ENCODE data around the gene MAGI2. TPM values are rescaled to one million over a fixed set of nuclear protein-coding genes. Genes with fewer than 3 reads are reported as not detected.
"Not testable (repeated sequence)": the region's sequence is repeated elsewhere in the genome, so short reads cannot be mapped to it uniquely, and the experiment has no call there.

The MAGI2 gene
- total RNA-seq, 2 experiments from 2014 or later, result 0.14 to 0.31 TPM

GRCh38 chr7:78013386-78013785 lies 1440.1 kb downstream of the MAGI2 start:
- H3K9me3 Mint-ChIP-seq, result no peaks in the 10 kb centered on the region
- H3K36me3 Mint-ChIP-seq, result no peaks in the 10 kb centered on the region
- H3K27ac Mint-ChIP-seq, result no peak overlapping the region
- H3K27me3 Mint-ChIP-seq, result peaks cover 17% of the 10 kb centered on the region
- no peaks in the 10 kb centered on the region for H3K4me1 Mint-ChIP-seq
- H3K4me3 Mint-ChIP-seq, result no peak overlapping the region
- no peak for DNase-seq

DNA sequence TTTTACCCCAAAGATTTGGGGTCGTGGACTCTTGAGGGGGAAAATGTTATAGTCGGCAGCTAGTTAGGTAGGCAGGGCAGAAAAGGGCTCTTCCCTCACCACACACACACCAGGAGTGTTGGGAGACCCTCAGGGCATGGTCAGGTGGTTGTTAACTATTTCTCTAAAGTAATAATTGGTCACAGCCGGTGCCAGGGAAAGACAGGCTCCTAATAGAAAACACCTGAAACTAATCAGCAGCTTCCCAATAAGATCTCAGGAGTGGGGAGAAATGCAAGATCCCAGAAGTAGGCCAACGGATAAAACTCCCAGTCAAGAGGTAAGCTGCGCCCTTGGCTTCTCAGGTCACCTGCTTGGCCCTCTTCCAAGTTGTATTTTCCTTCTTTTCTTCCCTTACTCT lies 1441.8 kb downstream of the MAGI2 start:
- Mint-ChIP-seq H3K27me3 (peaks cover 5% of the 10 kb centered on the region), H3K27ac (no peak overlapping the region), H3K4me3 (no peak overlapping the region), H3K4me1 (no peaks in the 10 kb centered on the region), H3K9me3 (no peaks in the 10 kb centered on the region), H3K36me3 (no peaks in the 10 kb centered on the region)
- no peak for DNase-seq

DNA sequence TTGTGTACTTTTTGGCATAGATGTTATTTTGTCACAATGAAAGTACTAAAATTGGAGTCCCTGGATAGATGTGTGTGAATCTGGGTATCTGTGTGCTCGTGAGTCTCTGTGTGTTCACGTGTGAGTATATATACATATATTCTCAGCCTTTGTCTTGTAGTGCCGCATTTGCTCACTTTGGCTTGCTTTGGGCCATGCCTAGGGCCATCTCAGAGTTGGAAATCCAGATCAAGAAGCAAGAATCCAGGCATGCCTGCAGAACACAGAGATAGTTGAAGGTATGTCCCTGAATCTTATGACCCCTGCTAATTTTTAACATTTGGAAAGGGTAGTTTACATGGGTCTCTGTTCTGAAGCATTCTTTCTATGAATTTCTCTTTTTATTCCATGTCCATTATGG lies 1446.2 kb downstream of the MAGI2 start:
- H3K9me3 Mint-ChIP-seq, result no peaks in the 10 kb centered on the region
- H3K36me3 Mint-ChIP-seq, result no peaks in the 10 kb centered on the region
- H3K4me1 Mint-ChIP-seq, result no peaks in the 10 kb centered on the region
- H3K27ac Mint-ChIP-seq, result no peak overlapping the region
- DNase-seq, result no peak
- H3K4me3 Mint-ChIP-seq, result no peak overlapping the region
- H3K27me3 Mint-ChIP-seq, result no peaks in the 10 kb centered on the region

GRCh38 chr7:78006063-78006755 lies 1447.3 kb downstream of the MAGI2 start:
- Mint-ChIP-seq H3K27me3 (no peaks in the 10 kb centered on the region), H3K9me3 (no peaks in the 10 kb centered on the region), H3K36me3 (no peaks in the 10 kb centered on the region), H3K4me3 (no peak overlapping the region), H3K27ac (no peak overlapping the region), H3K4me1 (no peaks in the 10 kb centered on the region)
- DNase-seq, result no peak

GRCh38 chr7:78002715-78003114 lies 1450.8 kb downstream of the MAGI2 start:
- Mint-ChIP-seq H3K9me3 (no peaks in the 10 kb centered on the region), H3K4me1 (no peaks in the 10 kb centered on the region), H3K4me3 (no peak overlapping the region), H3K36me3 (no peaks in the 10 kb centered on the region), H3K27me3 (no peaks in the 10 kb centered on the region), H3K27ac (no peak overlapping the region)
- no peak for DNase-seq

DNA sequence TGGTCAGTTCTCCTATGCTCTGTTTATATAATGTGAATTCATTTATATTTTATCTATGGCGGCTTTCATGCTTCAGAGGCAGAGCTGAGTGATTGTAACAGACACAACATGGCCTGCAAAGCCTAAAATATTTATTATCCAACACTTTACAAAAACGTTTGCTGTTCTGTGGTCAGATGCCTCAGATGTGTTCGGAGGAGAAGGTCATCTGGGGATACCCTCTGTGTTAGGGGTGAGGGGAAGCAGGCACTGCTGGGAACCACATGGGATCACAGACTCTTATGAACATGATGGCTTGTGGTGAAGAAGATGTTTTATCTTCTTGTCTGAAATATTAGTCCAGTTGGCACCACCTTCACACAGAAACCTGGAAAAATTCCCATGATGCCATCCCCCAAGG lies 1451.4 kb downstream of the MAGI2 start:
- Mint-ChIP-seq H3K36me3 (no peaks in the 10 kb centered on the region), H3K4me1 (no peaks in the 10 kb centered on the region), H3K27ac (no peak overlapping the region), H3K27me3 (no peaks in the 10 kb centered on the region), H3K4me3 (no peak overlapping the region), H3K9me3 (no peaks in the 10 kb centered on the region)
- no peak for DNase-seq

- not testable (repeated sequence) for H3K9me3 Mint-ChIP-seq, H3K4me3 Mint-ChIP-seq, H3K27ac Mint-ChIP-seq
These were observed 1454.3 kb downstream of the MAGI2 start for GRCh38 chr7:77999168-77999567.

GRCh38 chr7:77995717-77996116 lies 1457.8 kb downstream of the MAGI2 start:
- H3K4me3 Mint-ChIP-seq, result no peak overlapping the region
- no peaks in the 10 kb centered on the region for H3K9me3 Mint-ChIP-seq
- H3K27ac Mint-ChIP-seq, result no peak overlapping the region
- no peaks in the 10 kb centered on the region for H3K27me3 Mint-ChIP-seq
- no peaks in the 10 kb centered on the region for H3K4me1 Mint-ChIP-seq
- no peak for DNase-seq
- no peaks in the 10 kb centered on the region for H3K36me3 Mint-ChIP-seq

More at GRCh38 chr7:77999168-77999567, 1454.3 kb downstream of the MAGI2 start:
- not testable (repeated sequence) for H3K36me3 Mint-ChIP-seq, H3K27me3 Mint-ChIP-seq, DNase-seq, H3K4me1 Mint-ChIP-seq

DNA sequence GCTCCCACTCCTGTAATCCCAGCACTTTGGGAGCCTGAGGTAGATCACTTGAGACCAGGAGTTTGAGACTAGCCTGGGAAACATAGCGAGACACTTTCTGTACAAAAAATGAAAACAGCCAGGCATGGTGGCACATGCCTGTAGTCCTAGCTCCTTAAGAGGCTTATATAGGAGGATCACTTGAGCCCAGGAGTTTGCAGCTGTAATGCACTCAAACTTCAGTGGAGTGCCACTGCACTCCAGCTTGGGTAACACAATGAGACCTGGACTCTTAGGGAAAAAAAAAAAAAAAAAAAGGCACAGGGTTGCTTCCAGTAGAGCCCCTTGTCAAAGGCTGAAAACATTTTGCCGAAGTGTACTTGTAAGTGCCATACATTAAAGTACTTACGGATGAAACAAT lies 1459.6 kb downstream of the MAGI2 start:
- Mint-ChIP-seq H3K27ac (no peak overlapping the region), H3K36me3 (no peaks in the 10 kb centered on the region), H3K9me3 (no peaks in the 10 kb centered on the region), H3K4me1 (no peaks in the 10 kb centered on the region), H3K27me3 (no peaks in the 10 kb centered on the region), H3K4me3 (no peak overlapping the region)
- no peak for DNase-seq

DNA sequence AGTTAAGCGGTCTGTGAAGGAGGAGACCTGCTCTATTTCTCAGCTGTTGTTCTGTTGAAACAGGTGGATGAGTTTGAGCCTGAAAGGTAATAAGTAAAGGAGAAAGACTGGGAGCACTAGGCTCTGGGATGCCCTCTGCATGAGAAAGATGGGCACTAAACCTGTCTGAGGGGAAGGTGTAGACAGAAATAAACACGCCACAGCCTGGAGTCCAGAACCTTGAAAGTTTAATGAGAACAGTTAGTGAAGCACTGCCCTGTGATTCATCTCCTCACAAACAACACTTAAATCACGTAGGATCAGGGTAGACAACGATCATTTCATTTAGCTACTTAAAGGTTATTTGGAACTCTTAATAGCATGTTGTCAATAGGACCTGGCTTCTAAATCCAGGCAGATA lies 1461.8 kb downstream of the MAGI2 start:
- H3K27ac Mint-ChIP-seq, result no peak overlapping the region
- DNase-seq, result no peak
- no peaks in the 10 kb centered on the region for H3K27me3 Mint-ChIP-seq
- no peaks in the 10 kb centered on the region for H3K4me1 Mint-ChIP-seq
- H3K9me3 Mint-ChIP-seq, result no peaks in the 10 kb centered on the region
- H3K36me3 Mint-ChIP-seq, result no peaks in the 10 kb centered on the region
- no peak overlapping the region for H3K4me3 Mint-ChIP-seq

- DNase-seq, result no peak
- no peaks in the 10 kb centered on the region for H3K4me1 Mint-ChIP-seq
- no peak overlapping the region for H3K27ac Mint-ChIP-seq
- no peaks in the 10 kb centered on the region for H3K9me3 Mint-ChIP-seq
- H3K36me3 Mint-ChIP-seq, result no peaks in the 10 kb centered on the region
- no peak overlapping the region for H3K4me3 Mint-ChIP-seq
- H3K27me3 Mint-ChIP-seq, result no peaks in the 10 kb centered on the region
These were observed 1463.4 kb downstream of the MAGI2 start for GRCh38 chr7:77989981-77990566.

- no peak overlapping the region for H3K27ac Mint-ChIP-seq
- DNase-seq, result no peak
- no peaks in the 10 kb centered on the region for H3K36me3 Mint-ChIP-seq
- no peaks in the 10 kb centered on the region for H3K27me3 Mint-ChIP-seq
- H3K4me1 Mint-ChIP-seq, result no peaks in the 10 kb centered on the region
- H3K4me3 Mint-ChIP-seq, result no peak overlapping the region
- no peaks in the 10 kb centered on the region for H3K9me3 Mint-ChIP-seq
These were observed 1467.5 kb downstream of the MAGI2 start for GRCh38 chr7:77985974-77986339.

DNA sequence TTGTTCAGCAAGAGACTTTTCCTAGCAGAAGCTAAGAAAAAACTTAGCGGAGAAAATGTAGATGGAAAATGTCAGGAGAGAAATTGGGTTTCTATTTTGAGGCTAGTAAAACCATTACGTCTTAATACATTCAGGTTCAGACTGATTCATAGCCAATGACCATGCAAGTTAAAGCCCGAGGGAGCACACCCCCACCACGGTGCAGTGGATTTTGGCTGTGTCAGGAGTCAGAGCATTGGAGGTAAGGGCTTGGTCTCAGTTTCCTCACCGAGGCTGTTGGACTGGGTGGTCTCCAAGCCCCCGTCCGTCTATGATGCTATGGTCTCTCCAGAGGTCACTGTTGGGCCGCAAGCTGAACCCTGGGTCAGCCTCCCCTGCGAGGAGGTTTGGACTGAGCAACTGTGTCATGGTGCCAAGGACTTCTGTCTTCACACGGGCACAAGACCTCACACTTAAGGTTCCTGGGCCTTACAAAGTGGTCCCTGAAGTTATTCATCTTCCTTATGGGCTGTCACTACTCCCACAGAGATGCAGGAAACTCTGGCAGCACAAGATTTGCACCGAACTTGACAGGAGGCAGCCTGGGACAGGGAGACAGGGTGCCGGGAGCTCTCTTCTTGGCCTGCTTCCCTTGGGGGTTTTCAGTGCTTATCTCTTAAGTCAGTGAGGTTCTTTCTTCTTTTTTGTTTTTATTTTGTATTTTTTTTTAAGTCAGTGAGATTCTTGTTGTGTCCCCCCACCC lies 1468.1 kb downstream of the MAGI2 start:
- Mint-ChIP-seq H3K27ac (no peak overlapping the region), H3K4me3 (no peak overlapping the region), H3K4me1 (no peaks in the 10 kb centered on the region), H3K27me3 (no peaks in the 10 kb centered on the region), H3K9me3 (no peaks in the 10 kb centered on the region), H3K36me3 (no peaks in the 10 kb centered on the region)
- DNase-seq, result no peak

GRCh38 chr7:77983973-77984372 lies 1469.5 kb downstream of the MAGI2 start:
- H3K27me3 Mint-ChIP-seq, result no peaks in the 10 kb centered on the region
- DNase-seq, result no peak
- no peaks in the 10 kb centered on the region for H3K9me3 Mint-ChIP-seq
- no peak overlapping the region for H3K4me3 Mint-ChIP-seq
- H3K36me3 Mint-ChIP-seq, result no peaks in the 10 kb centered on the region
- H3K4me1 Mint-ChIP-seq, result no peaks in the 10 kb centered on the region
- H3K27ac Mint-ChIP-seq, result no peak overlapping the region

DNA sequence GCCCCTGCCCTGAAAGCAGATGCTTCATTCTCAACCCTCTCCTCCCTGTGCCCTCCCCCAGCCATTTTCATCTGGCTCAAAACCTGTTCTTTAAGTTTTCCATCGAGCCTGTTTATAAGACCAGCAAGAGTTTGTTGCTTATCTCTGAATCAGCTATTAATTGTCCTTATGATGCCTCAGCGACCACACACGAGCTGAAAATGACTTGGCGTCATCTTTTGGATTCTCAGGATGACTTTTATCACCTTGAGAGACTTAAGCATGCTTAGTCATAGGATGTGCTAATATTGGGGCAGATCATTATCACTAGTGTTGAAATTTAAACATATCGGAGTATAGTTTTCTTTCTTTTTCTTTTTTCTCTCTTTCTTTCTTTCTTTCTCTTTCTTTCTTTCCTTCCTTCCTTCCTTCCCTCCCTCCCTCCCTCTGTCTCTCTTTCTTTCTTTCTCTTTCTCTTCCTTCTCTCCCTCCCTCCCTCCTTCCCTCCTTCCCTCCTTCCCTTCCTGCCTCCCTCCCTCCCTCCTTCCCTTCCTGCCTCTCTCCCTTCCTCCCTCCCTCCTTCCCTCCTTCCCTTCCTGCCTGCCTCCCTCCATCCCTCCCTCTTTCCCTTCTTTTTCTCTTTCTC lies 1470.4 kb downstream of the MAGI2 start:
- no peaks in the 10 kb centered on the region for H3K36me3 Mint-ChIP-seq
- DNase-seq, result no peak
- no peaks in the 10 kb centered on the region for H3K27me3 Mint-ChIP-seq
- H3K27ac Mint-ChIP-seq, result no peak overlapping the region
- H3K9me3 Mint-ChIP-seq, result no peaks in the 10 kb centered on the region
- no peak overlapping the region for H3K4me3 Mint-ChIP-seq
- no peaks in the 10 kb centered on the region for H3K4me1 Mint-ChIP-seq

All from activated naive CD8-positive, alpha-beta T cell treated with anti-CD3 and anti-CD28 coated beads for 36 hours (primary cell).